Measurements from ENCODE around the gene CLEC4F. TPM values are rescaled to one million over a fixed set of nuclear protein-coding genes. Genes with fewer than 3 reads are reported as not detected.

The CLEC4F gene
- polyA plus RNA-seq, 3 donors: 0.65 to 17.0 (median 2.3) TPM

- no peak for TF ChIP-seq CTCF (IDR thresholded peaks at IDR 0.05)
- peaks cover 4 to 11% (median 9%) of the 10 kb centered on the region in 3 donors for H3K27me3 Mint-ChIP-seq (ENCODE audit: low read depth in 3 of 3)
Measured at GRCh38 chr2:70832386-70832785, 12.0 kb upstream of the CLEC4F start.

GRCh38 chr2:70831861-70832260, 11.5 kb upstream of the CLEC4F start:
- no peaks in the 10 kb centered on the region for H3K36me3 Mint-ChIP-seq

More at GRCh38 chr2:70832386-70832785, 12.0 kb upstream of the CLEC4F start:
- Mint-ChIP-seq H3K27ac (peak overlapping the region in 4 of 7 donors; percentile 35 to 70 (median 46)), H3K36me3 (no peaks in the 10 kb centered on the region), H3K4me1 (peaks cover 26% of the 10 kb centered on the region), H3K9me3 (peaks cover 0 to 6% (median 2%) of the 10 kb centered on the region in 7 donors), H3K4me3 (peak overlapping the region in 1 of 2 donors; percentile 33)
- no peak overlapping the region for H3K9ac ChIP-seq (ENCODE audit: insufficient read depth, low read length, poor library complexity, severe bottlenecking)
- no peaks in the 10 kb centered on the region for H4K20me1 ChIP-seq (ENCODE audit: insufficient read depth, low read length)
- no peak overlapping the region for H2AFZ ChIP-seq (ENCODE audit: insufficient read depth, low read depth, low read length, poor library complexity, severe bottlenecking)
- H3K4me3 ChIP-seq (replicated peaks in 1 of 3; ENCODE audit: low read depth in 2 of 3, low read length in 3 of 3): no peak overlapping the region
- H3K27ac ChIP-seq (ENCODE audit: low read depth in 1 of 2, low read length in 2 of 2): peak overlapping the region in 1 of 2 donors; percentile 9
- H3K27me3 ChIP-seq (ENCODE audit: control insufficient read depth in 2 of 2, insufficient read depth in 2 of 2, low read length in 2 of 2): no peaks in the 10 kb centered on the region
- intact Hi-C loops (cut with micrococcal nuclease): no loop called here
- no peaks in the 10 kb centered on the region for H3K36me3 ChIP-seq (replicated peaks in 1 of 2; ENCODE audit: control insufficient read depth in 1 of 2, insufficient read depth in 2 of 2, low read length in 2 of 2)
- H3K9me3 ChIP-seq (replicated peaks in 1 of 2; ENCODE audit: control insufficient read depth in 1 of 2, insufficient read depth in 1 of 2, low read length in 2 of 2): no peaks in the 10 kb centered on the region
- 93% methylated on average over 2 of the region's 2 CpGs for WGBS (ENCODE audit: insufficient coverage)
- peak; percentile 26 to 69 (median 33) for DNase-seq
- no peaks in the 10 kb centered on the region for H3K79me2 ChIP-seq (ENCODE audit: insufficient read depth, low read length)
- peaks cover 17 to 78% of the 10 kb centered on the region in 2 donors for H3K4me1 ChIP-seq (ENCODE audit: control insufficient read depth in 1 of 2, insufficient read depth in 2 of 2, low read length in 2 of 2)
- H3K4me2 ChIP-seq (replicated peaks; ENCODE audit: extremely low read depth, low read length, poor library complexity, severe bottlenecking): peak overlapping the region; percentile 21

More at GRCh38 chr2:70831861-70832260, 11.5 kb upstream of the CLEC4F start:
- intact Hi-C loops (cut with micrococcal nuclease): no loop called here
- no peaks in the 10 kb centered on the region for H3K36me3 ChIP-seq (replicated peaks in 1 of 2; ENCODE audit: control insufficient read depth in 1 of 2, insufficient read depth in 2 of 2, low read length in 2 of 2)
- H3K9ac ChIP-seq (ENCODE audit: insufficient read depth, low read length, poor library complexity, severe bottlenecking): no peak overlapping the region
- H2AFZ ChIP-seq (ENCODE audit: insufficient read depth, low read depth, low read length, poor library complexity, severe bottlenecking): no peak overlapping the region
- peaks cover 22 to 81% of the 10 kb centered on the region in 2 donors for H3K4me1 ChIP-seq (ENCODE audit: control insufficient read depth in 1 of 2, insufficient read depth in 2 of 2, low read length in 2 of 2)
- Mint-ChIP-seq H3K27ac (peak overlapping the region in 1 of 7 donors; percentile 35), H3K4me3 (no peak overlapping the region), H3K4me1 (peaks cover 31% of the 10 kb centered on the region), H3K27me3 (ENCODE audit: low read depth in 3 of 3) (peaks cover 3 to 11% (median 8%) of the 10 kb centered on the region in 3 donors), H3K9me3 (peaks cover 0 to 6% (median 1%) of the 10 kb centered on the region in 7 donors)
- H3K4me3 ChIP-seq (replicated peaks in 1 of 3; ENCODE audit: low read depth in 2 of 3, low read length in 3 of 3): no peak overlapping the region
- no peak for TF ChIP-seq CTCF (IDR thresholded peaks at IDR 0.05)
- no peak for DNase-seq
- H3K79me2 ChIP-seq (ENCODE audit: insufficient read depth, low read length): no peaks in the 10 kb centered on the region
- no peaks in the 10 kb centered on the region for H3K27me3 ChIP-seq (ENCODE audit: control insufficient read depth in 2 of 2, insufficient read depth in 2 of 2, low read length in 2 of 2)
- no peaks in the 10 kb centered on the region for H4K20me1 ChIP-seq (ENCODE audit: insufficient read depth, low read length)
- peak overlapping the region in 1 of 2 donors; percentile 9 for H3K27ac ChIP-seq (ENCODE audit: low read depth in 1 of 2, low read length in 2 of 2)
- WGBS (ENCODE audit: insufficient coverage): 30% methylated on average over 6 of the region's 6 CpGs
- H3K9me3 ChIP-seq (replicated peaks in 1 of 2; ENCODE audit: control insufficient read depth in 1 of 2, insufficient read depth in 1 of 2, low read length in 2 of 2): no peaks in the 10 kb centered on the region
- no peak overlapping the region for H3K4me2 ChIP-seq (replicated peaks; ENCODE audit: extremely low read depth, low read length, poor library complexity, severe bottlenecking)

Data from CD14-positive monocyte (primary cell).